B cell (primary cell): Measurements from ENCODE around the gene NEU4.
"Not testable (repeated sequence)": the region's sequence is repeated elsewhere in the genome, so short reads cannot be mapped to it uniquely, and the experiment has no call there.

ENCODE experiments used
- CTCF ChIP-seq: fragments of 200-600 bp; IDR thresholded peaks from one replicate; pipeline ENCODE4 v1.8.0; 2022; ENCODE audit warnings: antibody characterized with exemption, mild to moderate bottlenecking
- EZH2 ChIP-seq: IDR thresholded peaks from 2 replicates; pipeline ENCODE4 v1.6.1; 2012; ENCODE audit warnings: borderline replicate concordance, low read depth, mild to moderate bottlenecking, moderate library complexity, low read length; ENCODE audit not compliant: insufficient read depth, poor library complexity, severe bottlenecking

GRCh38 chr2:241782053-241782452, 26.9 kb upstream of the NEU4 start:
- TF ChIP-seq EZH2, CTCF: not testable (repeated sequence)
